Cortex of kidney (tissue), 1 donor: ENCODE results near the gene CHST11.
"Not testable (repeated sequence)": the region's sequence is repeated elsewhere in the genome, so short reads cannot be mapped to it uniquely, and the experiment has no call there.

Experiments used
- DNase-seq: peaks from one replicate; lab custom pipeline; 2025; lab: John Stamatoyannopoulos, UW

The CHST11 gene

GRCh38 chr12:104604070-104604994 is 147.6 kb downstream of the CHST11 start:
- no peak for DNase-seq

GRCh38 chr12:104604995-104605675 is 148.4 kb downstream of the CHST11 start:
- DNase-seq = no peak

GRCh38 chr12:104605685-104606084 is 148.9 kb downstream of the CHST11 start:
- DNase-seq = no peak

- no peak for DNase-seq
Measured at GRCh38 chr12:104608998-104609397, 152.2 kb downstream of the CHST11 start.

GRCh38 chr12:104609445-104609844 is 152.7 kb downstream of the CHST11 start:
- DNase-seq = no peak

- DNase-seq = no peak
Measured at GRCh38 chr12:104610513-104611235, 153.9 kb downstream of the CHST11 start.

- no peak for DNase-seq
Measured at GRCh38 chr12:104611671-104612070, 154.9 kb downstream of the CHST11 start.

- not testable (repeated sequence) for DNase-seq
Measured at GRCh38 chr12:104613372-104613771, 156.6 kb downstream of the CHST11 start.

- no peak for DNase-seq
Measured at GRCh38 chr12:104615048-104615561, 158.4 kb downstream of the CHST11 start.

- DNase-seq = no peak
Measured at GRCh38 chr12:104618691-104619090, 161.9 kb downstream of the CHST11 start.

GRCh38 chr12:104619305-104619704 is 162.6 kb downstream of the CHST11 start:
- no peak for DNase-seq

GRCh38 chr12:104620837-104621531 is 164.2 kb downstream of the CHST11 start:
- no peak for DNase-seq

GRCh38 chr12:104622928-104623327 is 166.2 kb downstream of the CHST11 start:
- no peak for DNase-seq

GRCh38 chr12:104623883-104624282 is 167.1 kb downstream of the CHST11 start:
- DNase-seq = no peak

- no peak for DNase-seq
Measured at GRCh38 chr12:104624529-104624928, 167.8 kb downstream of the CHST11 start.

- no peak for DNase-seq
Measured at GRCh38 chr12:104626069-104626837, 169.5 kb downstream of the CHST11 start.

GRCh38 chr12:104627231-104627989 is 170.7 kb downstream of the CHST11 start:
- DNase-seq = no peak

GRCh38 chr12:104627990-104628830 is 171.5 kb downstream of the CHST11 start:
- DNase-seq = no peak

GRCh38 chr12:104628831-104629135 is 172.0 kb downstream of the CHST11 start:
- DNase-seq = no peak
